ENCODE measurements around the gene KCMF1.

The KCMF1 gene

GRCh38 chr2:84956334-84957297 is 14.3 kb upstream of the KCMF1 start:
- DNase-seq (ENCODE audit: low read depth) = no peak

GRCh38 chr2:84957771-84958134 is 13.2 kb upstream of the KCMF1 start:
- DNase-seq (ENCODE audit: low read depth) = no peak

- DNase-seq (ENCODE audit: low read depth) = no peak
These were observed 12.6 kb upstream of the KCMF1 start for GRCh38 chr2:84958135-84959059.

- DNase-seq (ENCODE audit: low read depth) = no peak
These were observed 11.8 kb upstream of the KCMF1 start for GRCh38 chr2:84959095-84959565.

- DNase-seq (ENCODE audit: low read depth) = no peak
These were observed 11.1 kb upstream of the KCMF1 start for GRCh38 chr2:84959566-84960506.

- DNase-seq (ENCODE audit: low read depth) = no peak
These were observed 8.0 kb upstream of the KCMF1 start for GRCh38 chr2:84962917-84963316.

GRCh38 chr2:84963323-84963691 is 7.7 kb upstream of the KCMF1 start:
- no peak for DNase-seq (ENCODE audit: low read depth)

- no peak for DNase-seq (ENCODE audit: low read depth)
These were observed 7.1 kb upstream of the KCMF1 start for GRCh38 chr2:84963692-84964405.

- DNase-seq (ENCODE audit: low read depth) = no peak
These were observed 6.4 kb upstream of the KCMF1 start for GRCh38 chr2:84964406-84965191.

- no peak for DNase-seq (ENCODE audit: low read depth)
These were observed 5.8 kb upstream of the KCMF1 start for GRCh38 chr2:84965192-84965516.

GRCh38 chr2:84965827-84966226 is 5.1 kb upstream of the KCMF1 start:
- no peak for DNase-seq (ENCODE audit: low read depth)

- DNase-seq (ENCODE audit: low read depth) = no peak
These were observed 4.2 kb upstream of the KCMF1 start for GRCh38 chr2:84966731-84967130.

GRCh38 chr2:84969511-84970209 is 1.3 kb upstream of the KCMF1 start:
- no peak for DNase-seq (ENCODE audit: low read depth)

GRCh38 chr2:84970210-84970867 is 622 bp upstream of the KCMF1 start:
- peak; percentile 31 for DNase-seq (ENCODE audit: low read depth)

- peak; percentile 55 for DNase-seq (ENCODE audit: low read depth)
These were observed 697 bp downstream of the KCMF1 start for GRCh38 chr2:84971510-84972206.

GRCh38 chr2:84972207-84972783 is 1.3 kb downstream of the KCMF1 start:
- no peak for DNase-seq (ENCODE audit: low read depth)

GRCh38 chr2:84972932-84973331 is 2.0 kb downstream of the KCMF1 start:
- DNase-seq (ENCODE audit: low read depth) = no peak
